ENCODE results near the gene PRKAR1B.

Gene PRKAR1B

GRCh38 chr7:594212-594913 is 132.7 kb downstream of the PRKAR1B start:
- no peaks in the 10 kb centered on the region for H3K36me3 ChIP-seq
- peaks cover 0 to 16% of the 10 kb centered on the region in 2 experiments for H3K4me1 ChIP-seq (ENCODE audit: control insufficient read depth in 1 of 2, insufficient read depth in 1 of 2, low read depth in 1 of 2, low read length in 1 of 2)
- no peak for TF ChIP-seq CTCF (IDR thresholded peaks at IDR 0.05)
- no peak overlapping the region for H3K4me3 ChIP-seq (ENCODE audit: low read depth in 1 of 2, low read length in 1 of 2)
- H3K27ac ChIP-seq, result no peak overlapping the region
- H3K9me3 ChIP-seq, result no peaks in the 10 kb centered on the region
- H3K27me3 ChIP-seq, result peaks cover 31% of the 10 kb centered on the region

DNA sequence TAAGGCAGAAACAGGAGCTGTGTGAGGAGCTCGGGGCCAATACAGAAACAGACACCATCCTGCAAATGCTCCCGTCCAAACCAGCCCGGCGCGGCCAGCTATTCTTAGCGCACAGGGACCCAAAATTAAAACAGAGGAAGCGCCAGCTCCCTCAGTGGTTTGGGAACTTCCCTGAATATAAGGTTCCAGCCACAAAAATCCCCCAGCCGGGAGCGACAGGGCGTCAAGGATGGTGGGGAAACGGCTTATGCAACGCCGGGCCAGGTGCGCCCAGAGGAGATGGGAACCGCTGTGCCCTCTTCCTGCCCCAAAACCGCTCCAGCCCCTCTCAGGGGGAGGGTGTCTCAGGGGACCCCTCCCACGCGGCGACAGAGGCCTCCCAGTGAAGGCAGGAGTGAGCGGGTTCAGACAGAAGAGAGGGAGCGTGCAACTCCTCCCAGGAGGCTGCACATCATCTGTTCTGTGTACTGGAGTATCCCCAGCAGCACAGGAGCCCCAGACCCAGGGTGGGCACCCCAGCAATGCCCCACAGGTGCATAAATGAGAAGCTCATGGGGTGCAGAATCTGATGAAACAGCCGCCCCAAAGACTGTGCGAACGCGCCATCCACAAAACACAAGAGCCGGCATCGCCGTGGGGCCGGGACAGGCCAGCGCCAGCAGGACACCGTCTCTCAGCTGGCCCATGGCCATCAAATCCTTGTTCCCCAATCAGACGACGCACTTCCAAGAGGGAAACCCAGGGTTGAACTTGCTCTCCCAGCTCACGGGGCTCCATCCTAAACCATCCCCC is 133.6 kb downstream of the PRKAR1B start:
- TF ChIP-seq CTCF (IDR thresholded peaks at IDR 0.05), result no peak
- Histone ChIP-seq H3K4me3 (ENCODE audit: low read depth in 1 of 2, low read length in 1 of 2) (no peak overlapping the region), H3K4me1 (ENCODE audit: control insufficient read depth in 1 of 2, insufficient read depth in 1 of 2, low read depth in 1 of 2, low read length in 1 of 2) (peaks cover 0 to 16% of the 10 kb centered on the region in 2 experiments), H3K27me3 (peaks cover 31% of the 10 kb centered on the region), H3K27ac (no peak overlapping the region), H3K36me3 (no peaks in the 10 kb centered on the region), H3K9me3 (no peaks in the 10 kb centered on the region)

GRCh38 chr7:591856-592628 is 135.0 kb downstream of the PRKAR1B start:
- Histone ChIP-seq H3K9me3 (no peaks in the 10 kb centered on the region), H3K36me3 (no peaks in the 10 kb centered on the region), H3K4me1 (ENCODE audit: control insufficient read depth in 1 of 2, insufficient read depth in 1 of 2, low read depth in 1 of 2, low read length in 1 of 2) (peaks cover 0 to 16% of the 10 kb centered on the region in 2 experiments), H3K27me3 (peaks cover 31% of the 10 kb centered on the region), H3K27ac (no peak overlapping the region), H3K4me3 (ENCODE audit: low read depth in 1 of 2, low read length in 1 of 2) (no peak overlapping the region)
- no peak for TF ChIP-seq CTCF (IDR thresholded peaks at IDR 0.05)

GRCh38 chr7:590731-591551 is 136.1 kb downstream of the PRKAR1B start:
- no peak overlapping the region for H3K4me3 ChIP-seq (ENCODE audit: low read depth in 1 of 2, low read length in 1 of 2)

More at GRCh38 chr7:590731-591551, 136.1 kb downstream of the PRKAR1B start:
- no peaks in the 10 kb centered on the region for H3K36me3 ChIP-seq
- H3K9me3 ChIP-seq, result no peaks in the 10 kb centered on the region
- TF ChIP-seq CTCF (IDR thresholded peaks at IDR 0.05), result no peak
- peaks cover 0 to 16% of the 10 kb centered on the region in 2 experiments for H3K4me1 ChIP-seq (ENCODE audit: control insufficient read depth in 1 of 2, insufficient read depth in 1 of 2, low read depth in 1 of 2, low read length in 1 of 2)
- no peak overlapping the region for H3K27ac ChIP-seq
- peaks cover 31% of the 10 kb centered on the region for H3K27me3 ChIP-seq

All from neutrophil (primary cell).